GM13977 (cell line): Measurements from ENCODE around the gene ASPDH.

Experiments
- DNase-seq: peaks from one replicate; pipeline ENCODE4 v3.0.0; 2012; ENCODE audit warnings: low spot score
- CTCF ChIP-seq: IDR thresholded peaks from 2 replicates; pipeline ENCODE4 v1.5.1; 2012; ENCODE audit warnings: mild to moderate bottlenecking, control low read depth; ENCODE audit not compliant: insufficient read depth; ENCODE audit errors: extremely low read depth, missing control alignments
- in situ Hi-C: fragments of 300-500 bp; cut with MboI; formaldehyde crosslinking; loops from one replicate; pipeline ENCODE4 v1.12.0; 2022; ENCODE audit warnings: low sequenced_read_pairs, low pct_unique_long_range_greater_than_20kb, mixed read lengths, inconsistent platforms; ENCODE audit not compliant: unreplicated experiment

Gene ASPDH

GRCh38 chr19:50557009-50557613 lies 43.4 kb upstream of the ASPDH start:
- DNase-seq, result no peak

GRCh38 chr19:50556282-50557008 lies 42.7 kb upstream of the ASPDH start:
- in situ Hi-C loops, result no loop called here
- DNase-seq, result peak; percentile 91
- peak; percentile 91 for TF ChIP-seq CTCF

More at GRCh38 chr19:50557009-50557613, 43.4 kb upstream of the ASPDH start:
- in situ Hi-C loops, result no loop called here
- no peak for TF ChIP-seq CTCF

- no peak for DNase-seq
- TF ChIP-seq CTCF, result no peak
- in situ Hi-C loops, result no loop called here
Observed at GRCh38 chr19:50555450-50556281, 42.0 kb upstream of the ASPDH start.

- in situ Hi-C loops, result no loop called here
- no peak for TF ChIP-seq CTCF
- DNase-seq, result no peak
Observed at GRCh38 chr19:50555033-50555432, 41.3 kb upstream of the ASPDH start.

- TF ChIP-seq CTCF, result no peak
- DNase-seq, result no peak
- in situ Hi-C loops, result no loop called here
Observed at GRCh38 chr19:50554212-50554611, 40.5 kb upstream of the ASPDH start.

- in situ Hi-C loops, result no loop called here
- DNase-seq, result no peak
- TF ChIP-seq CTCF, result no peak
Observed at GRCh38 chr19:50553134-50553703, 39.5 kb upstream of the ASPDH start.
